MCF 10A (cell line): Measurements from ENCODE around the gene GPR150. TPM values are rescaled to one million over a fixed set of nuclear protein-coding genes. Genes with fewer than 3 reads are reported as not detected.
A peak's percentile ranks its signal among the peaks of the same experiment; 100 is the strongest.
"Not testable (repeated sequence)": the region's sequence is repeated elsewhere in the genome, so short reads cannot be mapped to it uniquely, and the experiment has no call there.

ENCODE experiments used
- BruUV-seq: library from RNA; stranded (reverse); fragments of 400-500 nt; replicated peaks from 2 replicates; lab custom pipeline; 2021; lab: Mats Ljungman, UMichigan
- CTCF ChIA-PET: fragments of 300-600 bp; sonication (Branson Sonifier 250); formaldehyde crosslinking; extraction: SDS; loops from one replicate; lab custom pipeline; 2021; ENCODE audit warnings: antibody characterized with exemption, inconsistent platforms; lab: Yijun Ruan, JAX
- POLR2A ChIA-PET: fragments of 300-600, 350-650 bp; sonication (Branson Sonifier 250); formaldehyde crosslinking; extraction: SDS; loops from one replicate; lab custom pipeline; 2020; ENCODE audit warnings: antibody characterized with exemption, inconsistent platforms; lab: Yijun Ruan, JAX
- DNase-seq: peaks from one replicate; pipeline ENCODE4 v3.0.0-alpha.2; 2018; ENCODE audit not compliant: unreplicated experiment
- H3K27ac Mint-ChIP-seq: one replicate; pipeline ENCODE4 v1.8.0; 2022; ENCODE audit warnings: mild to moderate bottlenecking, low read depth, mixed read lengths; ENCODE audit not compliant: unreplicated experiment
- H3K27me3 Mint-ChIP-seq: one replicate; pipeline ENCODE4 v1.8.0; 2022; ENCODE audit warnings: mixed read lengths; ENCODE audit not compliant: insufficient read depth, unreplicated experiment
- H3K36me3 Mint-ChIP-seq: one replicate; pipeline ENCODE4 v1.8.0; 2022; ENCODE audit warnings: mild to moderate bottlenecking, moderate library complexity, mixed read lengths; ENCODE audit not compliant: insufficient read depth, unreplicated experiment
- H3K4me1 Mint-ChIP-seq: one replicate; pipeline ENCODE4 v1.8.0; 2022; ENCODE audit warnings: mixed read lengths; ENCODE audit not compliant: insufficient read depth, unreplicated experiment
- H3K4me3 Mint-ChIP-seq: one replicate; pipeline ENCODE4 v1.8.0; 2022; ENCODE audit warnings: mild to moderate bottlenecking, moderate library complexity, mixed read lengths; ENCODE audit not compliant: unreplicated experiment
- H3K9me3 Mint-ChIP-seq: one replicate; pipeline ENCODE4 v1.8.0; 2022; ENCODE audit warnings: mixed read lengths; ENCODE audit not compliant: unreplicated experiment
- intact Hi-C: fragments of 100-400 bp; cut with micrococcal nuclease; formaldehyde crosslinking; loops from 2 replicates; pipeline ENCODE4 v1.14.1; 2022
- total RNA-seq: library from RNA; stranded (reverse); gene quantifications from 2 replicates; pipeline ENCODE4 v1.2.3, GENCODE V29; 2022
- TF ChIP-seq, protein P1 (sequence below): fragments of 200-600 bp; IDR thresholded peaks from one replicate; pipeline ENCODE4 v1.8.0; 2022; ENCODE audit warnings: antibody characterized with exemption, mild to moderate bottlenecking; ENCODE audit not compliant: unreplicated experiment

Gene GPR150
- total RNA-seq, 1 experiment from 2014 or later = not detected

GRCh38 chr5:95644351-95645042 is 24.6 kb downstream of the GPR150 start:
- CTCF ChIA-PET = interaction anchor here (0.5 to 9.5 kb wide), 27 partner anchors 8 to 837 kb away, joined by 3 to 149 read pairs (median 3); partner anchors contain the start of gene RHOBTB3
- H3K4me1 Mint-ChIP-seq = peaks cover 10% of the 10 kb centered on the region
- peak; percentile 77 for DNase-seq
- no peaks in the 10 kb centered on the region for H3K36me3 Mint-ChIP-seq
- BruUV-seq = no TSS peak
- POLR2A ChIA-PET = interaction anchor here (0.7 to 1.7 kb wide), 8 partner anchors 9 to 217 kb away, joined by 3 to 9 read pairs (median 5); partner anchors contain the start of gene GLRX
- H3K4me3 Mint-ChIP-seq = no peak overlapping the region
- no peak overlapping the region for H3K27ac Mint-ChIP-seq
- TF ChIP-seq, protein P1, sequence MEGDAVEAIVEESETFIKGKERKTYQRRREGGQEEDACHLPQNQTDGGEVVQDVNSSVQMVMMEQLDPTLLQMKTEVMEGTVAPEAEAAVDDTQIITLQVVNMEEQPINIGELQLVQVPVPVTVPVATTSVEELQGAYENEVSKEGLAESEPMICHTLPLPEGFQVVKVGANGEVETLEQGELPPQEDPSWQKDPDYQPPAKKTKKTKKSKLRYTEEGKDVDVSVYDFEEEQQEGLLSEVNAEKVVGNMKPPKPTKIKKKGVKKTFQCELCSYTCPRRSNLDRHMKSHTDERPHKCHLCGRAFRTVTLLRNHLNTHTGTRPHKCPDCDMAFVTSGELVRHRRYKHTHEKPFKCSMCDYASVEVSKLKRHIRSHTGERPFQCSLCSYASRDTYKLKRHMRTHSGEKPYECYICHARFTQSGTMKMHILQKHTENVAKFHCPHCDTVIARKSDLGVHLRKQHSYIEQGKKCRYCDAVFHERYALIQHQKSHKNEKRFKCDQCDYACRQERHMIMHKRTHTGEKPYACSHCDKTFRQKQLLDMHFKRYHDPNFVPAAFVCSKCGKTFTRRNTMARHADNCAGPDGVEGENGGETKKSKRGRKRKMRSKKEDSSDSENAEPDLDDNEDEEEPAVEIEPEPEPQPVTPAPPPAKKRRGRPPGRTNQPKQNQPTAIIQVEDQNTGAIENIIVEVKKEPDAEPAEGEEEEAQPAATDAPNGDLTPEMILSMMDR = peak; percentile 76
- H3K9me3 Mint-ChIP-seq = no peaks in the 10 kb centered on the region
- intact Hi-C loops = loop anchor here (1.0 to 5.0 kb wide), 5 partner anchors 89 to 957 kb away; partner anchors contain the start of gene ARSK
- no peaks in the 10 kb centered on the region for H3K27me3 Mint-ChIP-seq

DNA sequence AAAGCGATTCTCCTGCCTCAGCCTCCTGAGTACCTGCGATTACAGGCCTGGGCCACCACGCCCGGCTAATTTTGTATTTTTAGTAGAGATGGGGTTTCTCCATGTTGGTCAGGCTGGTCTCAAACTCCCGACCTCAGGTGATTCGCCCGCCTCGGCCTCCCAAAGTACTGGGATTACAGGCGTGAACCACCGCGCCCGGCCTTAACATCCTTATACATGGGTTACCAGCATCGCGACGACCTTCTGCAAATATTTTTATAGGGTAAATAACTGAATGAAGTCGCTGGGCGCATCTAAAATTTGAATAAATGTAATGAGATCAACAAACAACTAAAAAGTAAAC is 26.3 kb downstream of the GPR150 start:
- H3K27ac Mint-ChIP-seq, DNase-seq: not testable (repeated sequence)
- CTCF ChIA-PET = interaction anchor here (0.7 to 9.5 kb wide), 14 partner anchors 10 to 1068 kb away, joined by 3 to 149 read pairs (median 6); partner anchors contain the start of genes ARSK and RHOBTB3

DNA sequence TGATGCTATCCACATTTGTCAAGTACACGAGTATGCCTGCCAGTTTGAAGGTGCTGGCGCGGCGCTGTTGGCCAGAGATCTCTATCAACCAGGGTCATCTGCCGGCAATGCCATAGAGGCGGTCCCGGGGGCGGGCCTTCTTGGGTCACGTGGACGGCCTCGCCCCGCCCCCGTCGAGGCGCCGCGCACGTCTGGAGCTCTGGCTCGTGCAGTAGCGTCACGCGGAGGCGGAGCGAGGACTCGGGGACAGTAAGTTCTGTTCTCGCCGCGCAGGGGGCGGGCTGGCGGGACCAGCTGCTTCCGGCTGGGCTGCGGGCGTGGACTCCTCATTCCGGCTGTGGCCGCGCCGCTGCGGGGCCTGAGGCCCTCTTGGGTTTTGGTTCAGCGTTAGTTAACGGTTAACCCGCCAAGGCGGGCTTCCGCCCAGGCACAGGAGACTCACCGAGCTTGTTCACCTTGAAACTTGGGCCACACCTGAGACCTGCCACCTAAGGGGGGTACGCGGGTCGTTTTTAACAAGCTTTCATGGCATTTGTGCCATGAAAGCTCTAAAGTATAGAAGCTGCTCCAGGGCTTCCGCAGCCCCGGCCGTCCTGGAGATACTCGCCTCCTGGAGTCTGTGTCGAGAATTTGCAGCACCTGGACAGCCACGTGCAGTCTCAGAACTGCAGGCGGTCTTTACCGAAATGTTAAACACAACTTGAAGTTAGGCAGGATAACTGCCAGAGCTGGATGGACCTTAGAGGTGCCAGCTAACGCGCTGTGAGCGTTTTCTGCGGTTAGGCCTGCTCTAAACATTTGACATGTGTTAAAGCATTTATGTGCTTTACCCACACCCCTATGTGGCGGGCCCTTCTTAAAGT is 26.9 kb downstream of the GPR150 start, which contains the start of gene RFESD:
Gene RFESD (plus strand): TSS at position 209 of the 863 bp plus-strand sequence. CDS start 5,495 bp downstream, outside the sequence.
- Mint-ChIP-seq H3K4me1 (peaks cover 15% of the 10 kb centered on the region), H3K9me3 (no peaks in the 10 kb centered on the region), H3K36me3 (no peaks in the 10 kb centered on the region), H3K27me3 (no peaks in the 10 kb centered on the region), H3K4me3 (peak within 1 kb of the TSS; percentile 74), H3K27ac (peak within 1 kb of the TSS; percentile 89)
- intact Hi-C loops = no loop called here
- DNase-seq = peak; percentile 96
- ChIA-PET POLR2A (interaction anchor here (0.6 to 3.7 kb wide), 32 partner anchors 8 to 663 kb away, joined by 3 to 29 read pairs (median 4); partner anchors contain the start of genes ARSK, GLRX, RHOBTB3 and SKIC3), CTCF (interaction anchor here (0.7 to 9.5 kb wide), 15 partner anchors 9 to 222 kb away, joined by 3 to 149 read pairs (median 5); partner anchors contain the start of genes ARSK, GLRX and RHOBTB3)
- TF ChIP-seq, protein P1 = no peak
- BruUV-seq = TSS peak; percentile 82

More for the DNA sequence above, 26.3 kb downstream of the GPR150 start:
- H3K9me3 Mint-ChIP-seq, H3K27me3 Mint-ChIP-seq, intact Hi-C loops, H3K36me3 Mint-ChIP-seq, BruUV-seq: not testable (repeated sequence)
- H3K4me3 Mint-ChIP-seq = peak overlapping the region; percentile 74
- H3K4me1 Mint-ChIP-seq = peaks cover 15% of the 10 kb centered on the region
- POLR2A ChIA-PET = interaction anchor here (0.6 to 3.7 kb wide), 30 partner anchors 8 to 428 kb away, joined by 3 to 29 read pairs (median 4); partner anchors contain the start of genes ARSK, GLRX, RHOBTB3 and SKIC3
